Neural crest cell (in vitro differentiated cells): ENCODE results near the gene NAV2. TPM values are rescaled to one million over a fixed set of nuclear protein-coding genes. Genes with fewer than 3 reads are reported as not detected.

ENCODE experiments used
- DNase-seq: peaks from one replicate; pipeline ENCODE4 v3.0.0; 2021; ENCODE audit warnings: low read depth, mixed read lengths, low spot score
- H3K27ac Mint-ChIP-seq: one replicate; pipeline ENCODE4 v1.8.0; 2021; ENCODE audit warnings: mild to moderate bottlenecking, mixed read lengths; ENCODE audit not compliant: unreplicated experiment
- H3K27me3 Mint-ChIP-seq: 2 replicates; pipeline ENCODE4 v1.8.0; 2021; ENCODE audit warnings: low read depth, mild to moderate bottlenecking, mixed read lengths
- H3K36me3 Mint-ChIP-seq: 2 replicates; pipeline ENCODE4 v1.8.0; 2021; ENCODE audit warnings: low read depth, mild to moderate bottlenecking, mixed read lengths
- H3K4me1 Mint-ChIP-seq: 2 replicates; pipeline ENCODE4 v1.8.0; 2021; ENCODE audit warnings: mixed read lengths
- H3K4me3 Mint-ChIP-seq: one replicate; pipeline ENCODE4 v1.8.0; 2021; ENCODE audit warnings: mild to moderate bottlenecking, mixed read lengths
- H3K9me3 Mint-ChIP-seq: 2 replicates; pipeline ENCODE4 v1.8.0; 2021; ENCODE audit warnings: mixed read lengths
- total RNA-seq: library from RNA; stranded (reverse); gene quantifications from 2 replicates; pipeline ENCODE4 v1.2.1, GENCODE V29; 2021
- TF ChIP-seq, protein P1 (sequence below): fragments of 200-600 bp; sonication (generic); conservative IDR thresholded peaks from 2 replicates; pipeline ENCODE4 v1.5.0; 2021; ENCODE audit warnings: antibody characterized with exemption, mild to moderate bottlenecking

NAV2 gene
- total RNA-seq, 1 donor from 2014 or later = 14.1 TPM

DNA sequence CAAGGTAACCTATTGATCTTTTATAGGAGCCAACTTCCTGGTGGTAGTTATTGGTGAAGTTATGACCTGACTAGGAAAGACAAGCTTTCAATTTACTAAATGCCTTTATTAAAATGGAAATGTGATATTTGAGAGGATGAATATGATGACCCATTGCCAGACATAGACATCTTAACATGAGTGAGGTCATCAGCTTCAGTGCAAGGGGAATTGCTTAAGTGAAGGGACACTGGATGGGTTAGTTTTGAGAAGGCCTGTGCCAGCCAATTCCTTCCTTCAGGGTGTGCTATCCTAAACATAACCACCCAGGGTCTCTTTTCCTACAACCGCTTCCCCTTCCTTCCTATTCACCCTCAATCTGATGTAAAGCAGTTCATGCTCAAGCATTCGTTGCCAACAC lies 21.5 kb downstream of the NAV2 start:
- Mint-ChIP-seq H3K27me3 (no peaks in the 10 kb centered on the region), H3K9me3 (no peaks in the 10 kb centered on the region), H3K27ac (no peak overlapping the region), H3K4me3 (no peak overlapping the region), H3K4me1 (peaks cover 30% of the 10 kb centered on the region), H3K36me3 (no peaks in the 10 kb centered on the region)
- TF ChIP-seq, protein P1, sequence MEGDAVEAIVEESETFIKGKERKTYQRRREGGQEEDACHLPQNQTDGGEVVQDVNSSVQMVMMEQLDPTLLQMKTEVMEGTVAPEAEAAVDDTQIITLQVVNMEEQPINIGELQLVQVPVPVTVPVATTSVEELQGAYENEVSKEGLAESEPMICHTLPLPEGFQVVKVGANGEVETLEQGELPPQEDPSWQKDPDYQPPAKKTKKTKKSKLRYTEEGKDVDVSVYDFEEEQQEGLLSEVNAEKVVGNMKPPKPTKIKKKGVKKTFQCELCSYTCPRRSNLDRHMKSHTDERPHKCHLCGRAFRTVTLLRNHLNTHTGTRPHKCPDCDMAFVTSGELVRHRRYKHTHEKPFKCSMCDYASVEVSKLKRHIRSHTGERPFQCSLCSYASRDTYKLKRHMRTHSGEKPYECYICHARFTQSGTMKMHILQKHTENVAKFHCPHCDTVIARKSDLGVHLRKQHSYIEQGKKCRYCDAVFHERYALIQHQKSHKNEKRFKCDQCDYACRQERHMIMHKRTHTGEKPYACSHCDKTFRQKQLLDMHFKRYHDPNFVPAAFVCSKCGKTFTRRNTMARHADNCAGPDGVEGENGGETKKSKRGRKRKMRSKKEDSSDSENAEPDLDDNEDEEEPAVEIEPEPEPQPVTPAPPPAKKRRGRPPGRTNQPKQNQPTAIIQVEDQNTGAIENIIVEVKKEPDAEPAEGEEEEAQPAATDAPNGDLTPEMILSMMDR = no peak
- DNase-seq = no peak

DNA sequence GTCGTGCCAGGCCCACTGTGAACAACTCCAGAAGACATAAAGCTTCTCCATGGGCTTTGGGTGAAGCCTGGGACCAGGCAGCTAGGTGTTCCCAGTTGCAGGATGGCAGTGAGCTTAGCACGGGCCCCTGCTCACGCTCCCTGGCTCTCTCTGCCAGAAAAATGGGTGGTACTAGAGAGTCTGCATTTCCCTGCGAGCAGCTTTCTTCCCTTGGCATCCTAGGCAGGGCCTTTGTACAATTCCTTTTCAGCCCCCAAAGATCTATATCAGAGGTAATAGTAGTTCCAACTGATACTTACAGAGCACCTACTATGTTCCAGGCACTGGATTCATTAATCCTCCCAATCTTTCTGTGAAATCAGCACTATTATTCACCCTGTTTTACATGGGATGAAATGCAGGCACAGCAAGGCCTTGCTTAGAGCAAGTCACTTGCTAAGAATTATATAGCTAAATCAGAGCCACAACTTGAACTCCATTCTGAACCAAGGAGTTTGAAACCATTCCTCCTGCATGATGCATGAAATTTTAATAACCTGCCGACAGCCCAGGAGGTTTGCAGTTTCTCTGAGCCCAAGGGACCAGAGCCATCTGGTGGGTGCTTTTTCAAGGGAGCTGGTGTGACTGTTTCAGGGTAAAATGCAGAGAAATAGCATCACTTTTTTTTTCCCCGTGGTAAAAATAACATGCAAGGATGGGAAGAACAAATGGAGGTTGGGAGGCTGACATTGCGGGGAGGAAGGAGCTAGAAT lies 22.7 kb downstream of the NAV2 start:
- H3K4me3 Mint-ChIP-seq = no peak overlapping the region
- no peak overlapping the region for H3K27ac Mint-ChIP-seq
- H3K4me1 Mint-ChIP-seq = peaks cover 32% of the 10 kb centered on the region
- H3K27me3 Mint-ChIP-seq = no peaks in the 10 kb centered on the region
- TF ChIP-seq, protein P1 = no peak
- H3K36me3 Mint-ChIP-seq = no peaks in the 10 kb centered on the region
- no peak for DNase-seq
- no peaks in the 10 kb centered on the region for H3K9me3 Mint-ChIP-seq

GRCh38 chr11:19735909-19736498 lies 23.4 kb downstream of the NAV2 start:
- no peak overlapping the region for H3K4me3 Mint-ChIP-seq
- H3K36me3 Mint-ChIP-seq = no peaks in the 10 kb centered on the region
- TF ChIP-seq, protein P1 = no peak
- H3K27ac Mint-ChIP-seq = no peak overlapping the region
- peaks cover 37% of the 10 kb centered on the region for H3K4me1 Mint-ChIP-seq
- no peak for DNase-seq
- no peaks in the 10 kb centered on the region for H3K9me3 Mint-ChIP-seq
- H3K27me3 Mint-ChIP-seq = no peaks in the 10 kb centered on the region

- peaks cover 30% of the 10 kb centered on the region for H3K4me1 Mint-ChIP-seq
- no peaks in the 10 kb centered on the region for H3K27me3 Mint-ChIP-seq
- TF ChIP-seq, protein P1 = no peak
- H3K27ac Mint-ChIP-seq = no peak overlapping the region
- no peaks in the 10 kb centered on the region for H3K9me3 Mint-ChIP-seq
- DNase-seq = no peak
- H3K36me3 Mint-ChIP-seq = no peaks in the 10 kb centered on the region
- no peak overlapping the region for H3K4me3 Mint-ChIP-seq
Measured at GRCh38 chr11:19736831-19737230, 24.2 kb downstream of the NAV2 start.

DNA sequence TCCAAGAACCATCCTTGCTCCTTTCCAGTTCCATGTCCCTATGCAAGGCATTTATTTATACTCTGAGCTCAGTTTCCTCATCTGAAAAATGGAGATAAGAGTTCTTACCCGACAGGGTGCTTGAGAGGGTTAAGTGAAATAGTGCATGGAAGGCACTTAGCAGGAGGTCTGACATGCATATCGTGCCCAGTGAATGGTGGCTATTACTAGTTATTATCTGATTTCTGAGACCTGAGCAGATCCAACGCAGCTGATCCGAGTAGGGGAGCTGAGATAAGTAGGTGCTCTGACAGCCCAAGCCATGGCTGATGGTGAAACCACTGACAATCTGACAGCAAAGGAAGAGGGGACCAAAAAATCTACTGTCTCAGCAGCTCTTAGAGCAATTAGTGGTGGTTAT lies 24.9 kb downstream of the NAV2 start:
- TF ChIP-seq, protein P1 = no peak
- Mint-ChIP-seq H3K9me3 (no peaks in the 10 kb centered on the region), H3K27ac (no peak overlapping the region), H3K4me1 (peaks cover 30% of the 10 kb centered on the region), H3K36me3 (no peaks in the 10 kb centered on the region), H3K27me3 (no peaks in the 10 kb centered on the region), H3K4me3 (no peak overlapping the region)
- DNase-seq = no peak
